ENCODE measurements around the gene VARS2. TPM values are rescaled to one million over a fixed set of nuclear protein-coding genes. Genes with fewer than 3 reads are reported as not detected.

The VARS2 gene
- total RNA-seq, 1 donor from 2014 or later = 20.0 TPM

DNA sequence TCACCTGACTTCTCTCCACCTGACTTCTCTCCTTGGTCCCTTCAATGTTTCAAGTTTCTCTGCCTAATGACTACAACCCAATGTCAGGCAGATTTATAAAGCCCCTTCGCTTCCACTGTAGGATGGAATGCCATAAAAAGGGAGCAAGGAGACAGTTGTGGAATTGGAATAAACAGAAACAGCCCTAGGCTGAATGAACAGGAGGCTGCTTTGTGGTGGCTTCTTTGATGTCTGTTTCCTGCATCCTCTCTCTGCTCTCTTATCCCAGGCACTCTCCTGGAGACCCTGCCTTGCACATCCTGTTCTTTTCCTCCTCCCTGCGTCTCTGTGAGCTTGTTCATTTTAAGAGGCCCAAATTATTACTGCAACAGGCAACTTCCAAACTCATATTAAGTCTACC, 43.7 kb downstream of the VARS2 start:
- no peaks in the 10 kb centered on the region for H3K36me3 Mint-ChIP-seq (ENCODE audit: low read depth, unreplicated experiment)
- H3K9me3 Mint-ChIP-seq (ENCODE audit: unreplicated experiment) = no peaks in the 10 kb centered on the region
- TF ChIP-seq, protein P1, sequence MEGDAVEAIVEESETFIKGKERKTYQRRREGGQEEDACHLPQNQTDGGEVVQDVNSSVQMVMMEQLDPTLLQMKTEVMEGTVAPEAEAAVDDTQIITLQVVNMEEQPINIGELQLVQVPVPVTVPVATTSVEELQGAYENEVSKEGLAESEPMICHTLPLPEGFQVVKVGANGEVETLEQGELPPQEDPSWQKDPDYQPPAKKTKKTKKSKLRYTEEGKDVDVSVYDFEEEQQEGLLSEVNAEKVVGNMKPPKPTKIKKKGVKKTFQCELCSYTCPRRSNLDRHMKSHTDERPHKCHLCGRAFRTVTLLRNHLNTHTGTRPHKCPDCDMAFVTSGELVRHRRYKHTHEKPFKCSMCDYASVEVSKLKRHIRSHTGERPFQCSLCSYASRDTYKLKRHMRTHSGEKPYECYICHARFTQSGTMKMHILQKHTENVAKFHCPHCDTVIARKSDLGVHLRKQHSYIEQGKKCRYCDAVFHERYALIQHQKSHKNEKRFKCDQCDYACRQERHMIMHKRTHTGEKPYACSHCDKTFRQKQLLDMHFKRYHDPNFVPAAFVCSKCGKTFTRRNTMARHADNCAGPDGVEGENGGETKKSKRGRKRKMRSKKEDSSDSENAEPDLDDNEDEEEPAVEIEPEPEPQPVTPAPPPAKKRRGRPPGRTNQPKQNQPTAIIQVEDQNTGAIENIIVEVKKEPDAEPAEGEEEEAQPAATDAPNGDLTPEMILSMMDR (IDR thresholded peaks at IDR 0.05; ENCODE audit: unreplicated experiment) = no peak
- no peak for DNase-seq (ENCODE audit: low spot score)
- H3K27ac Mint-ChIP-seq (ENCODE audit: unreplicated experiment) = peak overlapping the region; percentile 79
- peaks cover 38% of the 10 kb centered on the region for H3K4me1 Mint-ChIP-seq (ENCODE audit: unreplicated experiment)
- peaks cover 1% of the 10 kb centered on the region for H3K27me3 Mint-ChIP-seq (ENCODE audit: unreplicated experiment)
- peak overlapping the region; percentile 68 for H3K4me3 Mint-ChIP-seq (ENCODE audit: unreplicated experiment)

DNA sequence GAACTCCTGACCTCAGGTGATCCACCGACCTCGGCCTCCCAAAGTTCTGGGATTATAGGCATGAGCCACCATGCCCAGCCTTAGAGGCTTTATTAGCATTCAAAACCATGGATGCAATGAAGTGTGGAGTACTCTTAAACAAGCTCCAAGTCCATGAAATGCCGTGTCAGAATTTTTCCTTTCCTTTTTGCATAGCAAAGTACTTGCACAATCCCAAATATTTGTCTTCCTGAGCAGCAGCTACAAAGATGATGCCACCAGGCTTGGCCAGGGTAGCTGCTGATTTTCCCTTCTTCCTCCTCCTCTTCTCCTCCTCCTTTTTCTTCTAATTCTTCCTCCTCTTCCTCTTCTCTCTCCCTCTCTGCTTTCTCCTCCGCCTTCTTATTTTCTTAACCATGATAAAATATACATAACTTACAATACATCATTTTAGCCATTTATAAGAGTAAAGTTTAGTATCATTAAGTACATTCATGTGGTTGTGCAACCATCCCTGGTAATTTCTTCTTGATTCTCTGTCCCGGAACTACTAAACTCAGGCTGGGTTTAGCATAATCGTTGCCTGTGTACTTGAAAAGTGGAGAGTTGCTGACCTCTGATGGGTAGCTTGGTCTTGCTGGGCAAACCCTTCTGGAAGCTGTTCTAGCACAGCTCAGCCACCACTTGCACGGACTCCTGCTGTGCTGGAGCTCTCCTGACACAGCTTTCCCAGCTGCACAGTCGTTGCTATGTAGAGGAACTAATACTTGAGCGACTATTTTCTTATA, 47.1 kb downstream of the VARS2 start:
- no peak for DNase-seq (ENCODE audit: low spot score)
- H3K36me3 Mint-ChIP-seq (ENCODE audit: low read depth, unreplicated experiment) = peaks cover 6% of the 10 kb centered on the region
- no peak overlapping the region for H3K27ac Mint-ChIP-seq (ENCODE audit: unreplicated experiment)
- H3K27me3 Mint-ChIP-seq (ENCODE audit: unreplicated experiment) = peaks cover 6% of the 10 kb centered on the region
- peaks cover 27% of the 10 kb centered on the region for H3K4me1 Mint-ChIP-seq (ENCODE audit: unreplicated experiment)
- H3K9me3 Mint-ChIP-seq (ENCODE audit: unreplicated experiment) = no peaks in the 10 kb centered on the region
- no peak overlapping the region for H3K4me3 Mint-ChIP-seq (ENCODE audit: unreplicated experiment)
- TF ChIP-seq, protein P1 (IDR thresholded peaks at IDR 0.05; ENCODE audit: unreplicated experiment) = no peak

DNA sequence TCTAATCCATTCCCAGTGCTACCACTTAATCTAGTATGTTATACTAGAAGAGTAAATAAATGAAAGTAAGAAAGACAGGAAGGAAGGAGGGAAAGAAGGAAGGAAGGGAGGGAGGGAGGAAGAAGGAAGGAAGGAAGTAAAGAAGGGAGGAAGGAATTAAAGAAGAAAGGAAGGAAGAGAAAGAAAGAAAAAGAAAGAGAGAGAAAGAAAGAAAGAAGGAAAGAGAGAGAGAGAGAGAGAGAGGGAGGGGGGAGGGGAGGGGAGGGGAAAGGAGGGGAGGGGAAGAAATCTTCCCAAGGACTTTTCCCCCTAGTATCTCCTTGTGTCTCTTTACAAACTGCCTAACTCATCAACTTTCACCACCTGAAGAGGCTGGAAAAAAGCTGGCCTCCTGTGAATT, 48.7 kb downstream of the VARS2 start:
- no peak overlapping the region for H3K27ac Mint-ChIP-seq (ENCODE audit: unreplicated experiment)
- H3K9me3 Mint-ChIP-seq (ENCODE audit: unreplicated experiment) = no peaks in the 10 kb centered on the region
- H3K36me3 Mint-ChIP-seq (ENCODE audit: low read depth, unreplicated experiment) = peaks cover 6% of the 10 kb centered on the region
- DNase-seq (ENCODE audit: low spot score) = no peak
- TF ChIP-seq, protein P1 (IDR thresholded peaks at IDR 0.05; ENCODE audit: unreplicated experiment) = no peak
- H3K4me3 Mint-ChIP-seq (ENCODE audit: unreplicated experiment) = no peak overlapping the region
- H3K4me1 Mint-ChIP-seq (ENCODE audit: unreplicated experiment) = peaks cover 11% of the 10 kb centered on the region
- peaks cover 6% of the 10 kb centered on the region for H3K27me3 Mint-ChIP-seq (ENCODE audit: unreplicated experiment)

DNA sequence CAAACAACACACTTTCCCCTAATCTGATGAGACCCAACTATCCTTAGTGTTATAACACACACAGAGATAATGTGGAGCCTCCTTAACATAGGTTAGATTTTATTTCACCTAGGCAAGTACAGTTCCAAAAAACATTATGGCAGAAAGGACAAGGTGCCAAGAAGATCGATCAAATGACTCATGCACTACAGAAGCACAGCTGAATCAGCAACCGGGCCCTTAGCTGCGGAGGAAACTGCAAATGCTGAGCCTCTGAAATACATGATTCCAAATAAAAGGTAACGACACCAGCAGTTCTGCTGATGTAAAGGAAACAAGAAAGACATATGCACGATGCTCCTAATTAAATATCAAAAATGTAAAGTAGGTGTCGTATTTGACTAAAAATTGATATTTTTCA, 49.6 kb downstream of the VARS2 start:
- Mint-ChIP-seq H3K4me3 (ENCODE audit: unreplicated experiment) (no peak overlapping the region), H3K9me3 (ENCODE audit: unreplicated experiment) (no peaks in the 10 kb centered on the region), H3K27ac (ENCODE audit: unreplicated experiment) (no peak overlapping the region), H3K4me1 (ENCODE audit: unreplicated experiment) (peaks cover 4% of the 10 kb centered on the region), H3K27me3 (ENCODE audit: unreplicated experiment) (peaks cover 6% of the 10 kb centered on the region), H3K36me3 (ENCODE audit: low read depth, unreplicated experiment) (peaks cover 6% of the 10 kb centered on the region)
- DNase-seq (ENCODE audit: low spot score) = no peak
- TF ChIP-seq, protein P1 (IDR thresholded peaks at IDR 0.05; ENCODE audit: unreplicated experiment) = no peak

DNA sequence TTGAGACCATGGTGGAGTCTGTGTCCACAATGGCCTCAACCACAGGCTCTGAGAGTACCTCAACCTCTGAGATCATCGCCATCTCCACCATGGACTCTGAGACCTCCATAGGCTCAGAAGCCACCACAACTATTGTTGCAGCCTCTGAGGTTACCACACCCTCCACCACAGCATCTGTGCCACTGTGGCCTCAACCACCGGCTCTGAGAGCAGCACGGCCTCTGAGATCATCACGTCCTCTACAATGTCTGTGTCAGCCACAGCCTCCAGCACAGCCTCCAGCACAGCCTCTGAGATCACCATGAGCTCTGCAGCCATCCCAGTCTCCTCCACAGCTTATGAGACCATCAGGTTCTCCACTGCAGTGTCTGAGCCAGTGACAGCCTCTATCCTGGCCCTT, 50.0 kb downstream of the VARS2 start:
- Mint-ChIP-seq H3K36me3 (ENCODE audit: low read depth, unreplicated experiment) (peaks cover 6% of the 10 kb centered on the region), H3K9me3 (ENCODE audit: unreplicated experiment) (no peaks in the 10 kb centered on the region), H3K4me3 (ENCODE audit: unreplicated experiment) (no peak overlapping the region), H3K4me1 (ENCODE audit: unreplicated experiment) (peaks cover 3% of the 10 kb centered on the region), H3K27me3 (ENCODE audit: unreplicated experiment) (peaks cover 6% of the 10 kb centered on the region), H3K27ac (ENCODE audit: unreplicated experiment) (no peak overlapping the region)
- TF ChIP-seq, protein P1 (IDR thresholded peaks at IDR 0.05; ENCODE audit: unreplicated experiment) = no peak
- DNase-seq (ENCODE audit: low spot score) = no peak
